Mucosa of descending colon (tissue), 3 donors: ENCODE measurements around the gene POLR2L. TPM values are rescaled to one million over a fixed set of nuclear protein-coding genes. Genes with fewer than 3 reads are reported as not detected.

ENCODE experiments used
- ATAC-seq: fragments of 200-7000 bp; cut with Tn5 transposase; one replicate; pipeline ENCODE4 v1.9.1; 2020; ENCODE audit warnings: mild to moderate bottlenecking, moderate library complexity
- DNase-seq, 3 donors: peaks; one replicate each; pipeline ENCODE4 v3.0.0-alpha.2; 2020
- H3K36me3 ChIP-seq: fragments of 200-600 bp; one replicate; pipeline ENCODE4 v1.8.0; 2021; ENCODE audit warnings: low read depth, mild to moderate bottlenecking
- H3K4me1 ChIP-seq: fragments of 200-600 bp; one replicate; pipeline ENCODE4 v1.8.0; 2021; ENCODE audit warnings: low read depth, mild to moderate bottlenecking
- H3K4me3 ChIP-seq: fragments of 200-600 bp; one replicate; pipeline ENCODE4 v1.8.0; 2021; ENCODE audit warnings: mild to moderate bottlenecking
- H3K9me3 ChIP-seq: fragments of 200-600 bp; one replicate; pipeline ENCODE4 v1.8.0; 2021; ENCODE audit warnings: mild to moderate bottlenecking
- intact Hi-C, 2 donors: fragments of 100-400 bp; cut with DNase I in 1 of 2; cut with micrococcal nuclease in 1 of 2; formaldehyde crosslinking; loops; one replicate each; pipeline versions ENCODE4 v1.11.0 to v1.11.1; 2022; cut with DNase I, micrococcal nuclease
- total RNA-seq, 3 donors: library from RNA; stranded (reverse); fragmentation: NEBNext Ultra II Directional in 2 of 3; extraction: Animal tissue kit (Norgen Biotek cat#: 25700) in 2 of 3; gene quantifications; one replicate each; pipeline versions ENCODE4 v1.2.1 to v1.2.4, GENCODE V29; 2021 to 2023
- TF ChIP-seq, protein P1 (sequence below): fragments of 200-600 bp; IDR thresholded peaks from one replicate; pipeline ENCODE4 v1.8.0; 2022; ENCODE audit warnings: antibody characterized with exemption, mild to moderate bottlenecking
- donor health status: DM: no; HTN: no; CAD: no; lungs with moderate emphysema.
- donor health status: DM: no; HTN: no; CAD: no.
- donor health status: DM: no; HTN: yes; CAD: no.

The POLR2L gene
- total RNA-seq, 3 donors from 2014 or later = 67.1 to 86.8 (median 82.1) TPM

DNA sequence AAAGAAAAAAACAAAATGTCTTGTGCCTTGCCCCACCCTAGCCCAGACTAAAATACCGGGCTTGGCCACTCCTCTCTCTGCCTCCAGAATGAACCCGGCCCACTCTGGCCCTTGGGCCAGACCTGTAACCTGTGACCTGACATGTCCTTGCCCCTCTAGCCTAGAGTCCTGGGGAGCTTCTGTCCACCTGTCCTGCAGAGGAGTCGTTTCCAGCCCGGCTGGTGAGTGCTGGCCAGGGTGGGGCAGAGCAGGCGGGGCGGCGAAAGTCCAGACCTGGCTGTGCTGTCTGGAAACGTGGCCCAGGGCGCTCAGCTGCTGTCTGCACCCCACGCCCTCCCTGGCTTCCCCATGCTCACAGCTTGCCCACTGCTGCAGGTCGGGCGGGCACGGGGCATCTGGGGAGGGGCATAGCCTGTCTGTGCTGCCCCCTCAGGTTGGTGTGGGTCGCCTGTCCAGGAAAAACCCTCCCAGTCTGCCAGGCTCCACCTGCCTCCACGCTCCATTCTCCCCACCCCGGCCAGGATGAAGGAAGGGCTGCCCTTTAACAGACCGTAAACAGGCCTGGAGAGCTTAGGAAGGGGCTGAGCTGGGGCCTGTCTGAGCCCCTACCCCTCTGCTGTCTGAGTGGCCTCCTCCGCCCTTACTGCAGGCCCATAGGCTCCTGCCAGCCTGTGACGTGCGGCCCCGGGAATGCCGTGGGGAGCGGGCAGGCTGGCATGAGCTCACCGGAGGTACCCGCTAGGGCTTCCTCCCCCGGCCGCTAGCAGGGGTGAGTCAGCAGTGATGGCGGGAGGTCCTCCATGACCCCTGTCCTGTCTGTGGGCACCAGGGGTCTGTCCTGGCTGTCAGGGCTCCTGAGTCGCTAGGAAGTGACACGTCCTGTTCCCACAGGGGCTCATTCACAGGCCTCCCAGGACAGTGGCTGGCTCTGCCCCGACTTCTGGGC lies 7.7 kb downstream of the POLR2L start:
- Histone ChIP-seq H3K4me1 (peaks cover 47% of the 10 kb centered on the region), H3K9me3 (no peaks in the 10 kb centered on the region), H3K36me3 (no peaks in the 10 kb centered on the region), H3K4me3 (no peak overlapping the region)
- ATAC-seq = peak; percentile 64
- TF ChIP-seq, protein P1, sequence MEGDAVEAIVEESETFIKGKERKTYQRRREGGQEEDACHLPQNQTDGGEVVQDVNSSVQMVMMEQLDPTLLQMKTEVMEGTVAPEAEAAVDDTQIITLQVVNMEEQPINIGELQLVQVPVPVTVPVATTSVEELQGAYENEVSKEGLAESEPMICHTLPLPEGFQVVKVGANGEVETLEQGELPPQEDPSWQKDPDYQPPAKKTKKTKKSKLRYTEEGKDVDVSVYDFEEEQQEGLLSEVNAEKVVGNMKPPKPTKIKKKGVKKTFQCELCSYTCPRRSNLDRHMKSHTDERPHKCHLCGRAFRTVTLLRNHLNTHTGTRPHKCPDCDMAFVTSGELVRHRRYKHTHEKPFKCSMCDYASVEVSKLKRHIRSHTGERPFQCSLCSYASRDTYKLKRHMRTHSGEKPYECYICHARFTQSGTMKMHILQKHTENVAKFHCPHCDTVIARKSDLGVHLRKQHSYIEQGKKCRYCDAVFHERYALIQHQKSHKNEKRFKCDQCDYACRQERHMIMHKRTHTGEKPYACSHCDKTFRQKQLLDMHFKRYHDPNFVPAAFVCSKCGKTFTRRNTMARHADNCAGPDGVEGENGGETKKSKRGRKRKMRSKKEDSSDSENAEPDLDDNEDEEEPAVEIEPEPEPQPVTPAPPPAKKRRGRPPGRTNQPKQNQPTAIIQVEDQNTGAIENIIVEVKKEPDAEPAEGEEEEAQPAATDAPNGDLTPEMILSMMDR = no peak
- intact Hi-C loops = no loop called here
- peak; percentile 85 to 88 (median 86) for DNase-seq

DNA sequence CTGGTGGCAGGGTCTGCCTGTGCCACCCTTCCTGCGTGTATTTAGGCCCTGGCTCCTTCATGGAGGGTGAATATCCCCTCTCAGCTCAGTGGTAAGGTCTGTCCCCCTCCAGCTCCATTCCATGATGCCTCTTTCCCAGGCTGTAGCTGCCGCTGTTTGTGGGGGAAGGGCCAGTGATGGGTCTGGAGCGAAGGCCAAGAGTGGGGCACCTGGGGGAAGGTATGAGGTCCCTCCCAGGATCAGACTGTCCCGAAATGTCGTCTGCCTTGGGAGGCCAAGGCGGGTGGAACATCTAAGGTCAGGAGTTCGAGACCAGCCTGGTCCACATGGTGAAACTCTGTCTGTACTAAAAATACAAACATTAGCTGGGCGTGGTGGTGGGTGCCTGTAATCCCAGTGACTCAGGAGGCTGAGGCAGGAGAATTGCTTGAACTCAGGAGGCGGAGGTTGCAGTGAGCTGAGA lies 8.4 kb downstream of the POLR2L start:
- intact Hi-C loops = no loop called here
- H3K4me1 ChIP-seq = peaks cover 55% of the 10 kb centered on the region
- DNase-seq (peak in 2 of 3 donors; percentile 54 to 62), ATAC-seq (peak; percentile 4)
- no peaks in the 10 kb centered on the region for H3K9me3 ChIP-seq
- H3K4me3 ChIP-seq = peak overlapping the region; percentile 46
- H3K36me3 ChIP-seq = no peaks in the 10 kb centered on the region
- TF ChIP-seq, protein P1 = no peak

DNA sequence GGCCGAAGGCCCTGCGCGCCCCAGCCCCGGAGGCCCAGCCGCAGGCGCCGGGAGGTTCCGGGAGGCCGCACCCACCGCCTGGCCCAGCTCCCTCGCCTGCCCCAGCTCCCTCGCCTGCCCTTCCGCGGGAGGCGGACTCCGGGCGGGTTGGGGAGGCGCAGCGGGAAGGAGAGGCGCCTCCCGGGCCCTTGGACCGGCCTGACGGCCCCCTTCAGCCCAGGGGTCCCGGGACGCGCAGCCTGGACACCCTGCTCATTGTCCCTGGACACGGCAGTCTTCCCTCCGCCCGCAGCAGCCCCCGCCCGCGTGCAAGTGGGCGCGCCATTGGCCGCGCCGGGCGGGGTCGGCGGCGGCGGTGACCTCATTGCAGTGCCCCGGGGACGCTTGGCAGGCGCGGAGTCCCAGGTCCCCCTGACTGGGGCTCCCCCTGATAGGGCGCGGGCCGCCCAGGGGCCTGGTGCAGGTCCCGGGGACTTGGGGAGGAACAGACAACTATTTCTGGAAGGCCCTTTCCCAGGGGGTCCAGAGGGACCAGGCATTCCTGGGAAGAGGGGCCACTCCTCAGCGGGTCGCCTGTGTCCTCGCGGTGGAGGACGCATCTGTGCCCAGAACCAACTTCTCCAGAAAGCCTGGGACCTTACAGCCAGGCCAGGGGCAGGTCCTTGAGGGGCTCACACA lies 9.1 kb downstream of the POLR2L start:
- Histone ChIP-seq H3K4me1 (peaks cover 55% of the 10 kb centered on the region), H3K36me3 (no peaks in the 10 kb centered on the region), H3K9me3 (no peaks in the 10 kb centered on the region), H3K4me3 (peak overlapping the region; percentile 46)
- intact Hi-C loops = no loop called here
- ATAC-seq = peak; percentile 59
- TF ChIP-seq, protein P1 = no peak
- DNase-seq = peak; percentile 73 to 83 (median 81)

DNA sequence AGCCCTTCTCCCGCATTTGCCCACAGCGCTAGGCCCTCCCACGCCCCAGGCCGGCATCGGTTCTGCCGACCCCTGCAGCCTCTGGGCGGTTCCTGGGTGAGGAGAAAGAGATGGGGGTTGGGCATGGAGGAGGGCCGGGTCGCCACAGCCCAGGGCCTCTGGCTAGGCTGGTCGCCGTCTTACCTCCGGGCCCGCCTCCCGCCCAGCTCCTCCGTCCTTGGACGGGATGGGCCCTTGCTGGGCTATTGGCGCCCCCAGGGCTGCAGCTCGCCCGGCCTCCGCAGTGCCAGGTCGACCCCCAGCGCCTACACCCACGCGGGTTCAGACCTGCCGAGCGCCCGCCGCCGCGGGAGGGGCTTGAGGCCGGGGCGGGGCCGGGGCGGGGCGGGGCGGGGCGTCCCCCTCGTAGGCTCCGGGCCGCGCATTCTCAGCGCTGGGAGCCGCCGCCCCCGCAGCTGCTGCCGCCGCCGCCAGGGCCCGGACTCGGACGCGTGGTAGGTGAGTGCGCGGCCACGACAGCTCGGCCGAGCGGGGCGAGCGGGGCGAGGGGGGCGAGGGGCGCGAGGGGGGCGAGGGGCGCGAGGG lies 9.7 kb downstream of the POLR2L start, which contains the start of gene CD151:
Gene CD151 (plus strand): TSS at position 424 of the 585 bp plus-strand sequence. CDS start 3,118 bp downstream, outside the sequence.
- peak; percentile 58 for ATAC-seq
- Histone ChIP-seq H3K9me3 (no peaks in the 10 kb centered on the region), H3K36me3 (no peaks in the 10 kb centered on the region), H3K4me1 (peaks cover 54% of the 10 kb centered on the region), H3K4me3 (peak within 1 kb of the TSS; percentile 46)
- peak; percentile 70 to 80 (median 78) for DNase-seq
- intact Hi-C loops = no loop called here
- TF ChIP-seq, protein P1 = no peak

DNA sequence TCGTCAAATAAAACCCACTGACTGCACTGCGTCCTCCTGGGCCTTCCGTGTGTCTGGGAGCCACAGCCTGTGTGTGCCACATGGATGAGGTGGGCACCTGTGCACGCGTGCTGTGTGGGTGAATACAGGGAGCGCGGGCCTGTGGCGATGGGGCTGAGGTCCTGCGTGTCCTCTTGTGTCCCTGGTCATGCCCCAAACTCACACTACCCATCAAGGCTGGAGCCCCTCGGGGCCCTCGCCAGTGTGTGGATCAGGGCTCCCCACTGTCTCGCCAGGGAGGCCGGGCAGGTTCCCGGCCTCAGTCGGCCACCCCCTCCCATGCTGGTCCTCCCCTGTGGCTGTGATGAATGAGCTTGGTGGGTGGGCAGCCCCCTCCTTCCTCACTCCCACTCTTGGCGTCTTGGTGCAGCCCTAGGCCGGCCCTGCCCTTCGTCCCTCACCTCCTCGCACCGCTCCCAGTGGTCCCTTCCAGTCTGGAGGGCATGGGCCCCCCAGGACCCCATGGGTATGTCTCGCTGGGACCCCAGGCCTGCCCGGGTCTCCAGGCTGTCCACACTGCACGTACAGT lies 10.3 kb downstream of the POLR2L start:
- intact Hi-C loops = no loop called here
- peak in 1 of 3 donors; percentile 66 for DNase-seq
- Histone ChIP-seq H3K4me3 (no peak overlapping the region), H3K4me1 (peaks cover 52% of the 10 kb centered on the region), H3K9me3 (no peaks in the 10 kb centered on the region), H3K36me3 (no peaks in the 10 kb centered on the region)
- ATAC-seq = no peak
- TF ChIP-seq, protein P1 = no peak
